Right ventricle myocardium superior (tissue), 1 donor: ENCODE results near the gene WDR6. TPM values are rescaled to one million over a fixed set of nuclear protein-coding genes. Genes with fewer than 3 reads are reported as not detected.

Experiments used
- ATAC-seq: fragments of 200-7000 bp; cut with Tn5 transposase; one replicate; pipeline ENCODE4 v1.9.1; 2020; ENCODE audit warnings: mild to moderate bottlenecking; ENCODE audit not compliant: poor library complexity
- DNase-seq: peaks from one replicate; pipeline ENCODE4 v3.0.0-alpha.2; 2020
- intact Hi-C: fragments of 100-400 bp; cut with DNase I; formaldehyde crosslinking; loops from one replicate; pipeline ENCODE4 v1.11.2; 2022
- long read RNA-seq: library from polyadenylated mRNA; unstranded; transcript quantifications from one replicate; pipeline ENCODE4 v2.0.0, GENCODE V29; 2021
- total RNA-seq: library from RNA; stranded (reverse); fragmentation: NEBNext Ultra II Directional; extraction: Animal tissue kit (Norgen Biotek cat#: 25700); gene quantifications from one replicate; pipeline ENCODE4 v1.2.1, GENCODE V29; 2021
- donor health status: DM: no; HTN: yes; CAD: no; lungs with severe emphysema.

WDR6 gene, protein sequence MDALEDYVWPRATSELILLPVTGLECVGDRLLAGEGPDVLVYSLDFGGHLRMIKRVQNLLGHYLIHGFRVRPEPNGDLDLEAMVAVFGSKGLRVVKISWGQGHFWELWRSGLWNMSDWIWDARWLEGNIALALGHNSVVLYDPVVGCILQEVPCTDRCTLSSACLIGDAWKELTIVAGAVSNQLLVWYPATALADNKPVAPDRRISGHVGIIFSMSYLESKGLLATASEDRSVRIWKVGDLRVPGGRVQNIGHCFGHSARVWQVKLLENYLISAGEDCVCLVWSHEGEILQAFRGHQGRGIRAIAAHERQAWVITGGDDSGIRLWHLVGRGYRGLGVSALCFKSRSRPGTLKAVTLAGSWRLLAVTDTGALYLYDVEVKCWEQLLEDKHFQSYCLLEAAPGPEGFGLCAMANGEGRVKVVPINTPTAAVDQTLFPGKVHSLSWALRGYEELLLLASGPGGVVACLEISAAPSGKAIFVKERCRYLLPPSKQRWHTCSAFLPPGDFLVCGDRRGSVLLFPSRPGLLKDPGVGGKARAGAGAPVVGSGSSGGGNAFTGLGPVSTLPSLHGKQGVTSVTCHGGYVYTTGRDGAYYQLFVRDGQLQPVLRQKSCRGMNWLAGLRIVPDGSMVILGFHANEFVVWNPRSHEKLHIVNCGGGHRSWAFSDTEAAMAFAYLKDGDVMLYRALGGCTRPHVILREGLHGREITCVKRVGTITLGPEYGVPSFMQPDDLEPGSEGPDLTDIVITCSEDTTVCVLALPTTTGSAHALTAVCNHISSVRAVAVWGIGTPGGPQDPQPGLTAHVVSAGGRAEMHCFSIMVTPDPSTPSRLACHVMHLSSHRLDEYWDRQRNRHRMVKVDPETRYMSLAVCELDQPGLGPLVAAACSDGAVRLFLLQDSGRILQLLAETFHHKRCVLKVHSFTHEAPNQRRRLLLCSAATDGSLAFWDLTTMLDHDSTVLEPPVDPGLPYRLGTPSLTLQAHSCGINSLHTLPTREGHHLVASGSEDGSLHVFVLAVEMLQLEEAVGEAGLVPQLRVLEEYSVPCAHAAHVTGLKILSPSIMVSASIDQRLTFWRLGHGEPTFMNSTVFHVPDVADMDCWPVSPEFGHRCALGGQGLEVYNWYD
- total RNA-seq: 71.6 TPM
- long read RNA-seq, full-length matches to known transcripts: 106 of 209 reads
- long read RNA-seq, partial matches to known transcripts: 86 of 209 reads
- long read RNA-seq, other reads (novel, unspliced or antisense): 17 of 209 reads

DNA sequence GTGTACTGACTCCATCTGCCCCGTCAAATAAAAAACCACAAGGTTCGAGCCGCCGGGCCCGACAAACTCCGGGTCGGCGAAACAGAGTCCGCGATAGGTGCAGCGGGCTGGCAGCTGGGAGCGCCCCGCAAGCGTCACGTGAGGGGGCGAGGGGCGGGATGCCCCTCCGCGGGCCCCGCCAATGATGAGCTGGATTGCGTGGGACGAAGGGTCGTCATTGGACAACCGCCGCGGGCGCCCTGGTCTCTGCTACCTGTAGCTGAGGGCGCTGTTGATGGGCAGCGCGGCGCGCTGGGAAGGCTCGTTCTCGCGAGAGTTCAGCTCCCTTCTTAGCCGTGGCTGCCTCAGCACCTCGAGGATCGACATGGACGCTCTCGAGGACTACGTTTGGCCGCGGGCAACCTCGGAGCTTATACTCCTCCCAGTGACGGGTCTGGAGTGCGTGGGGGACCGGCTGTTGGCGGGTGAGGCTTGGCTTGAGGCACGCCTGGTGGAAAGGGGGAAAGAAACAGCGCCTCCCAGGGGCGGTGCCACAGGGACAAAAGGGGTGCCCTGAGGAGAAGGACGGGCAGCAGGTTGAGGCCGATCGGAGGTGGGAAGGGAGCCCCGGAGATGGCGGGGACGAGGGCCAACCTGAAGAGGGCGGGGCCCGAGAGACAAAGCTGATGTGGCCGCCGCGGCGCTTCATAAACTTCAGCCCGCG lies at the start of gene WDR6:
Gene WDR6, plus strand, starts transcription at position 324 of the 703 bp plus-strand sequence. Its CDS starts 41 bp downstream, at position 365.
- DNase-seq (peak; percentile 99), ATAC-seq (peak; percentile 92)
- intact Hi-C loops: no loop called here

DNA sequence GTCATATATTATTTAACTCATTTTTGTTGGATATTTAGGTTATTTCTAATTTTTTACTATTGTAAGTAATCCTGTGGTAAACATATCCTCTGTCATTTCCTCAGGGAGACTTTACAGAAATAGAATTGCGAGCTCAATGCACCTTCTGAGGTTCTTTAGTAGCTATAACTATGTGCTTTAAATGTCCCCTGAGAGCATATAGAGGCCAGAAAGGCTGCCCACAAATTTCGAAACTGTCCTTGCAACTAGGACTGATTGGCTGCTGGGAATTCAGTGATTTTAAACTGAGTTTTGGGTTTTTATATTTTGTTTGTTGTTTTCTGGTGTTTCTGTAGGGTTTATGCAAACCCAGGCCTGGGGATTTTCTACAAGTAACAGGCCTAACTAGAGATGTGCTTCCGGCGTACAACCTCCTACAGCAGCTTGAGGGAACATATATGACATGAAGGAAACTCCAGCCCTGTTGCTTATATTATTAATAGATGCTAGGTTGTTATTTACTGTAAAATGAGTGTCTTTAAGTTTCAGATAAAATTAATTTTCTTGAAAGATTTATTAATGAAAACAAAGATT lies 46.3 kb upstream of the WDR6 start:
- intact Hi-C loops: loop anchor here (10.0 kb wide), 1 partner anchor 86 kb away; no protein-coding TSS in a partner anchor
- no peak for DNase-seq
- no peak for ATAC-seq

DNA sequence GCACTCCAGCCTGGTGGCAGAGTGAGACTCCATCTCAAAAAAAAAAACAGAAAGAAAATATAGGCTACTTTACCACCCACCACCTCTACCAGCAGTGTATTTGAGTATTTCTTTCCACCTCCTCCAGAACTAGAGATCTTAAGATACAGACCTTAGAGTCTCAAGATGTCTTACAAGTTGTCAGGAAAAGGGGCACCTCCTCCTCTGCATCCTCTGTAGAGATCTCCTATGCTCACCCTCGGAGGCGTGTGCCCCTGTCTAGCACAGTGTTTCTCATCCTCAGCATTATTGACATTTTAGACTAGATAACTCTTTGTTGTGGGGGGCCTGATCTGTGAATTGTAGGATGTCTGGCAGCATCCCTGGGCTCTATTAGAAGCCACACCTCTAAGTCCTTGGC lies 44.9 kb upstream of the WDR6 start:
- no peak for DNase-seq
- ATAC-seq: no peak
- intact Hi-C loops: loop anchor here (10.0 kb wide), 1 partner anchor 88 kb away; no protein-coding TSS in a partner anchor

DNA sequence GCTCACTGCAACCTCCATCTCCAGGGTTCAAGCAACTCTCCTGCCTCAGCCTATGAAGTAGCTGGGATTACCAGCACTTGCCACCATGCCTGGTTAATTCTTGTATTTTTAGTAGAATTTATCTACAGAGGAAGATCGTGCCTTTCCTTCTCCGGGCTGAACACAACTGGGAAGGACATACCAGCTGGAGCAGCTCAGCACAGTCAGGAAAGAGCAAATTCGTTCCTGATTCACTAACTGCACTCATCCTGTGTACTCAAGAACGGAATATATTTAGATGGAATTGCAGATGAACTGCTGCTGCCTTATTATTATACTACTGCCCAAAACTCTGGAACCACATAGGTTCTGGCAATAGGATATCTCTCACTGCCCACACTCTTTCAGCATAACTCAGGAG lies 44.3 kb upstream of the WDR6 start:
- no peak for DNase-seq
- no peak for ATAC-seq
- intact Hi-C loops: loop anchor here (10.0 kb wide), 1 partner anchor 88 kb away; no protein-coding TSS in a partner anchor

DNA sequence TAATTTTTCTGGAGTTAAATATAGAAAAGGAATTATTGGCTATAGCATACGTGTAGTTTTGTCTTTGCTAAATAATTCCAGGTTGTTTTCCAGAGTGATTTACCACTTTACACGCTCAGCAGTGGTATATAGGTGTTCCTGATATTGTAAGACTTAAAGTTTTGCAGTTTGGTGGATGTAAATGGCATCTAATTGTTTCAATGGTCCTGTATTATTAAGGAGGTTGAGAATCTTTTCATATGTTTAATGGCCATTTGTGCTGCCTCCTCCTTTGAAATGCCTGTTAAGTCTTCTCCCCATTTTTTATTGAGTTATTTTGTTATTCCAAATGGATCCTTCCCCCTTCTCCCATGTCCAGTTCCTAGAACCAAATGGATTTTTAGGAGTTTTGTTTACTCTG lies 43.6 kb upstream of the WDR6 start:
- intact Hi-C loops: loop anchor here (10.0 kb wide), 1 partner anchor 89 kb away; no protein-coding TSS in a partner anchor
- DNase-seq (no peak), ATAC-seq (no peak)

DNA sequence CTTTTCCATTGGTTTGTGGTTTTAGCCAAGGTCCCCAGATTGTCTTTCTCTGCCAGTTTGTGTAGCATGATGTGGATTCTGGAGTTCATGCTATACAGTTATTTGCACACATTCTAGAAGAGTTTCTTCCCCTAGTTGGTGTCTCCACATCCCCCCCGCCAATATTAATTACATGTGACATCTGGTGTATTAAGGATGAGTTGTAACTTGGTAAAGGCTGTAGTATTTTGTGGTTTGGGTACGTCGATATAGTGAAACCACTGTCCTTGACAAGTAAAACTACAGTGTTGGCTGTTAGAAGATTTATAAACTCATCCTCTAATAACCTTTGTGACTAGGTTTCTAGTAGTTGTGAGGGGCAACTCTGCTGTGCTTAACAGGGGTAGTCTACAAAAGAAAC lies 40.8 kb upstream of the WDR6 start:
- intact Hi-C loops: loop anchor here (10.0 kb wide), 1 partner anchor 92 kb away; no protein-coding TSS in a partner anchor
- ATAC-seq (no peak), DNase-seq (no peak)

DNA sequence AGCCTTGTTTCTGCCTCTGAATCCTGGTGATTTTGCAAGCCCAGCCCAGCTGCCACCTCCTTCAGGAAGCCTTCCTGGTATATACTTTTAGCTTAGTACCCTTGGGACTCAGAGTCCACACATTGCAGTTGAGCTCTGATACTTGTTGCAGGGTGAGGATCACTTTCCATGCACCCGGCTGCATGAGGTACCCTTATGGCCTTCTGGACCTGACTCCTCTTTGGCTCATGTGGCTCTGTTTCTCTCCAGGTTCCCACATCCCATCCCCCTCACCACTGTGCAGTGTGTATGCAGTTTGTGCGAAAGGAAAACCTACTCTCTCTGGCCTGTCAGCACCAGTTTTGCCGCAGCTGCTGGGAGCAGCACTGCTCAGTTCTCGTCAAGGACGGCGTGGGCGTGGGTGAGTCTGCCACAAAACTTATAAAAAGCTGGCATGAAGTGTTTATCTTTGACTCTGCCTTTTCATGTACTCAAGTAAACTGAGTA lies 40.3 kb upstream of the WDR6 start:
- intact Hi-C loops: loop anchor here (10.0 kb wide), 1 partner anchor 92 kb away; no protein-coding TSS in a partner anchor
- ATAC-seq (peak; percentile 27), DNase-seq (no peak)

DNA sequence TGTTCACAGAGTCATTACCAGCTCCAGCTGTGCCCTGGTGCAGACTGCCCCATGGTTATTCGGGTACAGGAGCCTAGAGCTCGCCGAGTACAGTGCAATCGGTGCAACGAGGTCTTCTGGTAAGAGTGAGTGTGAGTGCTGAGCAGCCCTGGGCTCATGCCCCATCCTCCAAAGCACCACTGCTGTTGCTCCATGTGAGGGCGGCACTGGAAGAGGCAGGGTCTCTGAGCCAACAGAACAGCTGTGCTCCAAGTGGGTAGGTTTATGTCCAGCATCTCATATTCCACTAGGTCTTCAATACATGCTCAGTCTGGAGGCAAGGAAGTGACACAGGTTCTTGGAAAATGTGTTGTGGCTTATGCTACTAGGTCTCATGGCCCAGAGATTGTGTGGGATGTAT lies 36.6 kb upstream of the WDR6 start:
- intact Hi-C loops: no loop called here
- no peak for ATAC-seq
- DNase-seq: no peak

DNA sequence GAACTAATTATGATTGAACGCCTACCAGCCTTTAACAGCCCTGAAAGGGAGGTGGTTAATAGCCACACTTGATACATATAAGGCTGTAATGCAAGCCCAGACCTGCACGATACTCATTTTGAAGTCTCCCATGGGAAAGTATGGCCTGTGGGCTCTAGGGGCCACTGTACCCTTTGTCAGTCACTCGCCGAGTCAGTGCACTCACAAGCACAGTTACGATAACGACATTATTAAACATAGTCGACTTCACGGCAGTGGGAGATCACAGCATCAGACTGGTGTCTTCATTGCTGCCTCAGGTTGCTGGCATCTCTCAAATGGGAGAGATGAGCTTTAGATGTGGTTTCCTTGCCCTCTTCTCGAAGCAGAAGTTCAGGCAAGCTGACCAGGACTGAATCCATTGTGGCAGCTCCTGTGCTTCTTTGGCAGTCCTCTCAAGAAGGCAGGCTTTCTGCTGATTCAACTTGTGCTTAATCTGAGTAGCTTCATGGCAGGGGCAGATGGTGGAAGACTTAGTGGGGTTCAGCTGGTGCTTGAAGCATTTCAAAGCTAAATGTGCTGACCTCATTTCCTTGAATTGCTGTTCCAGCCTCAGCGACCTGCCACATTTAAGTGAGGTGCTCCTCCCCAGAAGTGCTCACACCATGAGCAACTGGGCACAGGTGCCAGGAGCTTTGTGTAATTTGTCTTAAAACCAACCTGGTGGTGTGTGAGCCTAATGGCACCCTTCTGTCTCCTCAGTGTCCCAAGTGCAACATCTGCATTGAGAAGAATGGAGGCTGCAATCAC lies 32.9 kb upstream of the WDR6 start:
- ATAC-seq (no peak), DNase-seq (no peak)
- intact Hi-C loops: no loop called here

DNA sequence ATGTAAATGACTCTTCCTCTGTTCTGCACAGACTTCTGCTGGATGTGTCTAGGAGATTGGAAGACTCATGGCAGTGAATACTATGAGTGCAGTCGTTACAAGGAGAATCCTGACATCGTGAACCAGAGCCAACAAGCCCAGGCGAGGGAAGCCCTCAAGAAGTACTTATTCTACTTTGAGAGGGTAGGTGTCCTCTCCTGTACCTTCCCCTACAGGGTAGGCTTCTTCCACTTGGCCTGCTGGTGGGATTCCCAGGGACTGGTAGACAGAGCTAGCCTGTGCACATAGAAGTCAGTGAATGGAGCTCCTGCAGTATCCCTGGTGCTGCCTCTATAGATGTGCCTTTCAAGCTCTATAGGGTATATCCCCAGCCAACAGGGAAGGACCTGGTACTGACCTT lies 27.7 kb upstream of the WDR6 start:
- intact Hi-C loops: no loop called here
- DNase-seq (no peak), ATAC-seq (no peak)

DNA sequence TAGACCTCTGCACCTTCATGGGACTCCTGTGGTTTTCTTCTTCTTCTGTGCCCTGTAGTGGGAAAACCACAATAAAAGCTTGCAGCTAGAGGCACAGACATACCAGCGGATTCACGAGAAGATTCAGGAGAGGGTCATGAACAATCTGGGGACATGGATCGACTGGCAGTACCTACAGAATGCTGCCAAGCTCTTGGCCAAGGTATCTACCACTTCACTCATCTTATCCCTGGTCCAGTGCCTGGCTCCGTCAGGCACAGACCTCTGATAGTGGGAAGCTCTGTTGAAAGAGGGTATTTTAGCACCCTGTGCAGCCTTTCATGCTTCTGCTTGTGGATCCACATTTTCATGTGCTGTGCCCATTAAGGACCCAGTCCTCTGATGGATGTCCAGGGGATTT lies 26.9 kb upstream of the WDR6 start:
- ATAC-seq (peak; percentile 66), DNase-seq (no peak)
- intact Hi-C loops: no loop called here

DNA sequence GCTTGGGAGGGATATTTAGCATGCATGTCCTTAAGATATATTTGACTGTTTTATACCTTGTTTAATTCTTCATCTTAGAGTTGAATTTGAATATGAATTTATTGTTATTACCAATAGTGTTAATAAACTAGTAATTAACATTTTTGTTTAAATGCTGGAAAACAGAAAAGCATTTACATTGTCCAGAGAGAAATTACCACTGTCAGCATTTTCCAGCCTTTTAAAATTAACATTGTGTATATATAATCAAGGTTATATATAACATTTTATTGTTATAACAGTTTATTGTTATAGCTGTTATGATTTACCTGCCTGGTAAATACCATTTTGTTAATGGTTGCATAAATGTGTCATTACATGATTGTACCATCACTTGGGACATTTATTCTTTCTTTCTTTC lies 25.2 kb upstream of the WDR6 start:
- ATAC-seq (no peak), DNase-seq (no peak)
- intact Hi-C loops: no loop called here

DNA sequence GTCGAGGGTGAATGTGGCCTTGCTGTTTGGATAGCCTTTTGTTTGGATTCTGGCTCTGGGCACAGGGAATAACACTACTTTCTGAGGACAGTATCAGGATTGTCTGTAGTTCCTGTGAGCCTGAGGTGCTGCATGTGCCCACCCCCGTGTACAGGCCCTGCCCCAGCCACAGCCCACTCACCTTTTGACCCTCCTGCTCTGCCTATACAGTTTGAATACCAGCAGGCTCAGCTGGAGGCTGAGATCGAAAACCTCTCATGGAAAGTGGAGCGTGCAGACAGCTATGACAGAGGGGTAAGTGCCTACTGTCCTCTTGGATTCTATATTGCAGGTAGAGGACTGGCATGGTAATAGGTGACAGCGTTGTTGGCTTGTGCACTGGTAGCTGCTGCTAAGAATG lies 24.5 kb upstream of the WDR6 start:
- ATAC-seq (no peak), DNase-seq (no peak)
- intact Hi-C loops: no loop called here

DNA sequence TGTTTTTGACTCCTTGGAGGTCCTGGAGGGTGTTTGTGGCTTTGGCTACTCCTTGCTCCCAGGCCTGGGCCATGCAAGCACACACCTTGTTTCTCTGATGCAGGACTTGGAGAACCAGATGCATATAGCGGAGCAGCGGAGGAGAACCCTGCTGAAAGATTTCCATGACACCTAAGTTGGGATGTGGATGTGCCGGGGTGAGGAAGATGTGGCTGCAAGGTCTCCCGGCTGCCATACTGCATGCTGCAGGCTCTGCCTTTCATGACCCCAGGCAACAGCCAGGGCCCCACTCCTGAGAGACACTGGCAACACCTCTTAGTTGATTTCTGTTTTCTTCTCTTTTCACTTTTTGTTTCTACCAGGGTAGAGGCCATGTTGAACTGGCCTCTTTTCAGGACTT lies 24.1 kb upstream of the WDR6 start:
- intact Hi-C loops: no loop called here
- no peak for ATAC-seq

DNA sequence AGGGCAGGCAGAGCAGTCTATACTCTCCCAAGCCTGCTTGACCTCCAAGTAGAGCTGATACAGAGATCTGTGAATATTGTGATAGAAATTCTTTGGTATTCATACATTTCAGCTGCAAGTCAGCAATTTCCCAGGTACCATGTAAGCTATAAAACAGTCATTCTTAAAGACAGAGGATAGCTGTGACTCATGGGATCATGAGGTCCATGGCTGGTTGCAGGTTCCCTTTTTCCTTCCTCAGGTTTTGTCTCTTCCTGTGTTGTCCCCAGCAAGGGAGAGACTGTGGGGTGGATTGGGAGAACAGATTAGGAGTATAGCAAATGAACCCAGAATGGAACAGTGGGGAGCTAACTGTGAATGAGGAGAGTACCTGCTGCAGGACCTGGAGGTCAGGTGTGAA lies 22.5 kb upstream of the WDR6 start:
- intact Hi-C loops: no loop called here
- DNase-seq: no peak
- ATAC-seq: no peak

More for the DNA sequence above, 24.1 kb upstream of the WDR6 start:
- DNase-seq: no peak

DNA sequence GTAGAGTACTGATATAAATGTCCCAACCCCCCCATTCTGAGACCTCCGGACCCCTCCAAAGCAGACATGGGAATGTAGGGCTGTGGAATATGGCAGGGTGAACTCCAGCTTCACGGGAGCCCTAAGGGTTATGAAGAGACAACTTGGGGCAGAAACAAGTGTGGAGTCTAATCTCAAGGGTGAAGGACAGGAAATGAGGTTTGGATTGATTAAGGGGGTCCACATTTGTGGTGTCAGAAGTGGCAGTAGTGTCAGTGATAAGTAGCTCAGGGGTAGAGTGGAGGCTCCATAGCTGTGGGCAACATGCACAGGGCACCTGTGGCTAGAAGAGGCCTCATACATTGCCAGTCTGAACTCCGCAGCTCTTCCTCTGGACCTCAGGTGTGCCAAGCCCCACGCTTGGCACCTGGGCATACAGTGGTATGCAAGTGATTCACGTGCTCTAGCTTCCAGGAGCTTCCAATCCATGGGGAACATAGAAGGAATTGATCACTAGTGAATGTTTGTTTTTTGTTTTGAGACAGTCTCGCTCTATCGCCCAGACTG lies 21.3 kb upstream of the WDR6 start:
- intact Hi-C loops: no loop called here
- ATAC-seq (no peak), DNase-seq (no peak)
